Measurements from ENCODE around the gene STXBP4. TPM values are rescaled to one million over a fixed set of nuclear protein-coding genes. Genes with fewer than 3 reads are reported as not detected.

Gene STXBP4
- total RNA-seq, 6 donors from 2014 or later: 9.1 to 24.7 (median 11.9) TPM

GRCh38 chr17:55210292-55210691, 241.7 kb downstream of the STXBP4 start:
- WGBS, 2 donors: 82 to 84% methylated on average over 1 of the region's 1 CpG
- ATAC-seq (ENCODE audit: low FRiP score in 2 of 2): no peak
- Histone ChIP-seq H3K27me3 (no peaks in the 10 kb centered on the region), H3K27ac (no peak overlapping the region), H3K4me3 (no peak overlapping the region), H3K36me3 (no peaks in the 10 kb centered on the region), H3K9me3 (no peaks in the 10 kb centered on the region), H3K4me1 (no peaks in the 10 kb centered on the region)
- no peak for DNase-seq
- TF ChIP-seq POLR2AphosphoS5 (IDR thresholded peaks at IDR 0.05): no peak
- no peak for TF ChIP-seq CTCF (IDR thresholded peaks at IDR 0.05)
- no peak for TF ChIP-seq POLR2A (IDR thresholded peaks at IDR 0.05)
- no peak for TF ChIP-seq EP300 (IDR thresholded peaks at IDR 0.05)

GRCh38 chr17:55212880-55213279, 244.3 kb downstream of the STXBP4 start:
- Histone ChIP-seq H3K4me3 (no peak overlapping the region), H3K27ac (no peak overlapping the region), H3K27me3 (no peaks in the 10 kb centered on the region), H3K9me3 (no peaks in the 10 kb centered on the region), H3K4me1 (peaks cover 0 to 6% (median 0%) of the 10 kb centered on the region in 4 donors), H3K36me3 (no peaks in the 10 kb centered on the region)
- TF ChIP-seq POLR2A (IDR thresholded peaks at IDR 0.05) (no peak), CTCF (IDR thresholded peaks at IDR 0.05) (no peak), EP300 (IDR thresholded peaks at IDR 0.05) (no peak), POLR2AphosphoS5 (IDR thresholded peaks at IDR 0.05) (no peak)
- 93% methylated on average over 5 of the region's 5 CpGs for WGBS, 2 donors
- DNase-seq: no peak
- ATAC-seq (ENCODE audit: low FRiP score in 2 of 2): no peak

GRCh38 chr17:55215711-55216110, 247.1 kb downstream of the STXBP4 start:
- WGBS, 2 donors: 70 to 79% methylated on average over 3 of the region's 3 CpGs

GRCh38 chr17:55216888-55217287, 248.3 kb downstream of the STXBP4 start:
- TF ChIP-seq EP300 (IDR thresholded peaks at IDR 0.05) (no peak), POLR2A (IDR thresholded peaks at IDR 0.05) (no peak), CTCF (IDR thresholded peaks at IDR 0.05) (no peak), POLR2AphosphoS5 (IDR thresholded peaks at IDR 0.05) (no peak)
- DNase-seq (no peak), ATAC-seq (ENCODE audit: low FRiP score in 2 of 2) (no peak)
- peak overlapping the region in 1 of 4 donors; percentile 64 for H3K27ac ChIP-seq
- H3K36me3 ChIP-seq: no peaks in the 10 kb centered on the region
- H3K4me3 ChIP-seq: no peak overlapping the region
- H3K27me3 ChIP-seq: no peaks in the 10 kb centered on the region
- 27 to 37% methylated on average over 3 of the region's 3 CpGs for WGBS, 2 donors
- no peaks in the 10 kb centered on the region for H3K9me3 ChIP-seq
- H3K4me1 ChIP-seq: peaks cover 0 to 6% (median 0%) of the 10 kb centered on the region in 4 donors

More at GRCh38 chr17:55215711-55216110, 247.1 kb downstream of the STXBP4 start:
- ATAC-seq (ENCODE audit: low FRiP score in 2 of 2) (peak; percentile 54 to 83), DNase-seq (peak in 1 of 2 donors; percentile 72)
- Histone ChIP-seq H3K27me3 (no peaks in the 10 kb centered on the region), H3K36me3 (no peaks in the 10 kb centered on the region), H3K9me3 (no peaks in the 10 kb centered on the region), H3K4me1 (peaks cover 0 to 6% (median 0%) of the 10 kb centered on the region in 4 donors), H3K4me3 (no peak overlapping the region), H3K27ac (no peak overlapping the region)
- peak in 1 of 2 donors; percentile 32 for TF ChIP-seq POLR2AphosphoS5 (IDR thresholded peaks at IDR 0.05)
- no peak for TF ChIP-seq CTCF (IDR thresholded peaks at IDR 0.05)
- TF ChIP-seq EP300 (IDR thresholded peaks at IDR 0.05): peak in 1 of 4 donors; percentile 63
- TF ChIP-seq POLR2A (IDR thresholded peaks at IDR 0.05): no peak

GRCh38 chr17:55219459-55219858, 250.9 kb downstream of the STXBP4 start:
- Histone ChIP-seq H3K27ac (no peak overlapping the region), H3K9me3 (no peaks in the 10 kb centered on the region), H3K27me3 (no peaks in the 10 kb centered on the region), H3K4me1 (peaks cover 0 to 6% (median 0%) of the 10 kb centered on the region in 4 donors), H3K36me3 (no peaks in the 10 kb centered on the region), H3K4me3 (no peak overlapping the region)
- WGBS, 2 donors: 38 to 58% methylated on average over 1 of the region's 1 CpG
- ATAC-seq (ENCODE audit: low FRiP score in 2 of 2): no peak
- DNase-seq: no peak
- TF ChIP-seq EP300 (IDR thresholded peaks at IDR 0.05) (no peak), POLR2AphosphoS5 (IDR thresholded peaks at IDR 0.05) (no peak), POLR2A (IDR thresholded peaks at IDR 0.05) (no peak), CTCF (IDR thresholded peaks at IDR 0.05) (no peak)
